Panc1 (cell line): ENCODE results near the gene PIGS.

Experiments
- POLR2AphosphoS5 ChIP-seq: IDR thresholded peaks from 2 replicates; pipeline ENCODE4 v1.6.1; 2012; ENCODE audit warnings: mild to moderate bottlenecking, low read depth, low read length, moderate library complexity
- SIN3A ChIP-seq: IDR thresholded peaks from 2 replicates; pipeline ENCODE4 v1.6.1; 2012; ENCODE audit warnings: low read depth, mild to moderate bottlenecking, low read length, moderate library complexity, borderline replicate concordance; ENCODE audit not compliant: insufficient read depth
- TF ChIP-seq, protein P1 (sequence below): fragments of 450-650 bp; IDR thresholded peaks from 2 replicates; pipeline ENCODE4 v1.5.1; 2017; ENCODE audit warnings: mild to moderate bottlenecking
- TF ChIP-seq, protein P2 (sequence below), 2 experiments: IDR thresholded peaks; 2 replicates each; pipeline ENCODE4 v1.6.1; 2011 to 2012; ENCODE audit warnings: low read depth in 2 of 2, control low read depth in 1 of 2, low read length in 1 of 2, mild to moderate bottlenecking in 1 of 2, moderate library complexity in 1 of 2; ENCODE audit not compliant: insufficient read depth in 1 of 2

DNA sequence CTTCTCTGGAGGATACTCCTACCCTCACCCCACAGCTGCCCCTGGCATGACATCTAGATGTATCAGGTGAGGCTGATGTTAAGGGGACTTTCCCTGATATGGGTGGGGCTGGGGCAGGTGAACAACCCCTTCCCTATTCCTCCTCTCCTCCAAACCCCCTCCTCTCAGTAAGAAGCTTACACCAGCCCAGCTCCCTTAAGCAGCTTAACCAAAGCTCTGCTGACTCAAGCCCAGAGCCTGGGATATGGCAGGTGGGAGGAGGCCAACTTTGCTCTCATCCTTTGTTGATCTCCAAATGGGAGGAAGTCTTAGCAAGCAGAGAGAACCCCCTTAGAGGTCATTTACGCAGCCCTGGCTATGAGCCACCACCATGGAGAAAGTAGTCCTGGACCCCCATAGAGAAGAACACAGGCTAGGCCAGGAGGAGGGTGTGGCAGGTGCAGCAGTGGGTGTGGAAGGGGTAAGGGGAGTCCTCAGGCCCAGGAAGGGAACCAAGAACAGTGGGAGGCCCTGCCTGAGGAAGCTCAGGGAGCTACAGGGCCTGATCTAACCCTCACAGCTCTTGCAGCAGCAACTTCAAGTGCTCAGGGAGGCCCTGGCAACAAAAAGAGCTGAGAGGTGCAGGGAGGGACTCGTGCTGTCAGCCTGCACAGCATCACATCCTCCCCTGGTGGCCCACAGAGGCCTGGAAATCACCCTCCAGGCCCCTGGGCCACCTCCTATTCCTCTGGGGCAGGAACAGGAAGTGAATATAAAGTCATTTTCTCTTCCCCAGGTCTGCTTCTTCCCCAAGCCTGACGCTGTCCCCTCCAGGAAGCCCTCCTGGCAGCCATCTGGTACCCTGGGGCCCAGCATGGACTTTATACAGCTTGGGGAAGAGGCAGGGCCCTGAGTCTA, 21.8 kb downstream of the PIGS start:
- TF ChIP-seq, protein P1, sequence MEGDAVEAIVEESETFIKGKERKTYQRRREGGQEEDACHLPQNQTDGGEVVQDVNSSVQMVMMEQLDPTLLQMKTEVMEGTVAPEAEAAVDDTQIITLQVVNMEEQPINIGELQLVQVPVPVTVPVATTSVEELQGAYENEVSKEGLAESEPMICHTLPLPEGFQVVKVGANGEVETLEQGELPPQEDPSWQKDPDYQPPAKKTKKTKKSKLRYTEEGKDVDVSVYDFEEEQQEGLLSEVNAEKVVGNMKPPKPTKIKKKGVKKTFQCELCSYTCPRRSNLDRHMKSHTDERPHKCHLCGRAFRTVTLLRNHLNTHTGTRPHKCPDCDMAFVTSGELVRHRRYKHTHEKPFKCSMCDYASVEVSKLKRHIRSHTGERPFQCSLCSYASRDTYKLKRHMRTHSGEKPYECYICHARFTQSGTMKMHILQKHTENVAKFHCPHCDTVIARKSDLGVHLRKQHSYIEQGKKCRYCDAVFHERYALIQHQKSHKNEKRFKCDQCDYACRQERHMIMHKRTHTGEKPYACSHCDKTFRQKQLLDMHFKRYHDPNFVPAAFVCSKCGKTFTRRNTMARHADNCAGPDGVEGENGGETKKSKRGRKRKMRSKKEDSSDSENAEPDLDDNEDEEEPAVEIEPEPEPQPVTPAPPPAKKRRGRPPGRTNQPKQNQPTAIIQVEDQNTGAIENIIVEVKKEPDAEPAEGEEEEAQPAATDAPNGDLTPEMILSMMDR = no peak
- TF ChIP-seq POLR2AphosphoS5 (no peak), SIN3A (no peak)
- TF ChIP-seq, protein P2, sequence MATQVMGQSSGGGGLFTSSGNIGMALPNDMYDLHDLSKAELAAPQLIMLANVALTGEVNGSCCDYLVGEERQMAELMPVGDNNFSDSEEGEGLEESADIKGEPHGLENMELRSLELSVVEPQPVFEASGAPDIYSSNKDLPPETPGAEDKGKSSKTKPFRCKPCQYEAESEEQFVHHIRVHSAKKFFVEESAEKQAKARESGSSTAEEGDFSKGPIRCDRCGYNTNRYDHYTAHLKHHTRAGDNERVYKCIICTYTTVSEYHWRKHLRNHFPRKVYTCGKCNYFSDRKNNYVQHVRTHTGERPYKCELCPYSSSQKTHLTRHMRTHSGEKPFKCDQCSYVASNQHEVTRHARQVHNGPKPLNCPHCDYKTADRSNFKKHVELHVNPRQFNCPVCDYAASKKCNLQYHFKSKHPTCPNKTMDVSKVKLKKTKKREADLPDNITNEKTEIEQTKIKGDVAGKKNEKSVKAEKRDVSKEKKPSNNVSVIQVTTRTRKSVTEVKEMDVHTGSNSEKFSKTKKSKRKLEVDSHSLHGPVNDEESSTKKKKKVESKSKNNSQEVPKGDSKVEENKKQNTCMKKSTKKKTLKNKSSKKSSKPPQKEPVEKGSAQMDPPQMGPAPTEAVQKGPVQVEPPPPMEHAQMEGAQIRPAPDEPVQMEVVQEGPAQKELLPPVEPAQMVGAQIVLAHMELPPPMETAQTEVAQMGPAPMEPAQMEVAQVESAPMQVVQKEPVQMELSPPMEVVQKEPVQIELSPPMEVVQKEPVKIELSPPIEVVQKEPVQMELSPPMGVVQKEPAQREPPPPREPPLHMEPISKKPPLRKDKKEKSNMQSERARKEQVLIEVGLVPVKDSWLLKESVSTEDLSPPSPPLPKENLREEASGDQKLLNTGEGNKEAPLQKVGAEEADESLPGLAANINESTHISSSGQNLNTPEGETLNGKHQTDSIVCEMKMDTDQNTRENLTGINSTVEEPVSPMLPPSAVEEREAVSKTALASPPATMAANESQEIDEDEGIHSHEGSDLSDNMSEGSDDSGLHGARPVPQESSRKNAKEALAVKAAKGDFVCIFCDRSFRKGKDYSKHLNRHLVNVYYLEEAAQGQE (IDR thresholded peaks at IDR 0.05; ENCODE audit: insufficient read depth in 1 of 2, low read depth in 2 of 2, low read length in 1 of 2) = no peak
